ENCODE data around the gene TECPR2.
A peak's percentile ranks its signal among the peaks of the same experiment; 100 is the strongest.

TECPR2 gene

DNA sequence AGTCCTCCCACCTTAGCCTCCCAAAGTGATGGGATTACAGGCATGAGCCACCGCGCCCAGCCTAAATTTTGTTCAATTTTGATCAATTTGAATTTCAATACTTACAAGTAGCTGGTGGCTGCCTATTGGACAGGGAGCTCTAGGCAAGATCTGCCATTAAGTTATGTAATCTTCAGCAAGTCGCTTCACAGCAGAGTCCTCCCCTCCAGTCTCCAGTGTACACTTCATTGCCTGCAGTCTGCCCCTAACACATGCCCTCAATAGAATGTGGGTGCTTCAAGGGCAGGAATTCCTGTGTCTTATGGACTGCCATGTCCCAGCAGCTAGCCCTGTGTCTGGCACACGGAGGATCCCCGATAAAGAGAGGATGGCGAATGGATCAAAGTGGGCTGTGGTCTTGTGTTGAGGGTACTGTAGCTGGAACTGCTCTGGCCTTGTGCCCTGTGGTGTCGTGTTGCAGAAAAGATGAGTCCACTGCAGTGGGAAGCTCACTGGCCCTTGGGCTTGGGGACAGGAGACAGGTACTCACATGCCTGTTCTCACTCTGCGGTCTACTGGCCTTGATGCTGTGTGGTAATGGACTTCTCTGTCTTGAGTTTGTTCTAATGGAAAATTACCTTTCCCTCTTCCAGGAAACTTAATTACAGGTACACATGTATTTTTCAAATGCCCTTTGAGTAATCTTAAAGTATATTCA, 67.6 kb downstream of the TECPR2 start:
- no peak for DNase-seq

DNA sequence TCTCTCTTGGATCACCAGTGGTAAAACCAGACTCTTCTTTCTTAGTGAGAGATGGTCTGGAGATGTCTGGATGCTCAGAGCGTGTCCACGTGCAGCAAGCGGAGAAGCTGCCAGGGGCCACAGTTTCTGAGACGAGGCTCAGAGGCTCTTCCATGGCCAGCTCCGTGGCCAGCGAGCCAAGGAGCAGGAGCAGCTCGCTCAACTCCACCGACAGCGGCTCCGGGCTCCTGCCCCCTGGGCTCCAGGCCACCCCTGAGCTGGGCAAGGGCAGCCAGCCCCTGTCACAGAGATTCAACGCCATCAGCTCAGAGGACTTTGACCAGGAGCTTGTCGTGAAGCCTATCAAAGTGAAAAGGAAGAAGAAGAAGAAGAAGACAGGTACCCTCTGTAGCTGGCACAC, 69.0 kb downstream of the TECPR2 start:
- DNase-seq: no peak

DNA sequence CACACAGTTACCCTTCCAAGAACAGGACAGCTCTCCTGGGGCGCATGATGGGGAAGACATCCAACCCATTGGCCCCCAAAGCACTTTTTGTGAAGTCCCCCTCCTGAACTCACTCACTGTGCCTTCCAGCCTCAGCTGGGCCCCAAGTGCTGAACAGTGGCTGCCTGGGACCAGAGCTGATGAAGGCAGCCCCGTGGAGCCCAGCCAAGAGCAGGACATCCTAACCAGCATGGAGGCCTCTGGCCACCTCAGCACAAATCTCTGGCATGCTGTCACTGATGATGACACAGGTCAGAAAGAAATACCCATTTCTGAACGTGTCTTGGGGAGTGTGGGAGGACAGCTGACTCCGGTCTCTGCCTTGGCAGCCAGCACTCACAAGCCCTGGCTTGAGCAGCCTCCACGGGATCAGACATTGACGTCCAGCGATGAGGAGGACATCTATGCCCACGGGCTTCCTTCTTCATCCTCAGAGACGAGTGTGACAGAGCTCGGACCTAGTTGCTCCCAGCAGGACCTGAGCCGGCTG, 72.0 kb downstream of the TECPR2 start:
- DNase-seq: no peak

DNA sequence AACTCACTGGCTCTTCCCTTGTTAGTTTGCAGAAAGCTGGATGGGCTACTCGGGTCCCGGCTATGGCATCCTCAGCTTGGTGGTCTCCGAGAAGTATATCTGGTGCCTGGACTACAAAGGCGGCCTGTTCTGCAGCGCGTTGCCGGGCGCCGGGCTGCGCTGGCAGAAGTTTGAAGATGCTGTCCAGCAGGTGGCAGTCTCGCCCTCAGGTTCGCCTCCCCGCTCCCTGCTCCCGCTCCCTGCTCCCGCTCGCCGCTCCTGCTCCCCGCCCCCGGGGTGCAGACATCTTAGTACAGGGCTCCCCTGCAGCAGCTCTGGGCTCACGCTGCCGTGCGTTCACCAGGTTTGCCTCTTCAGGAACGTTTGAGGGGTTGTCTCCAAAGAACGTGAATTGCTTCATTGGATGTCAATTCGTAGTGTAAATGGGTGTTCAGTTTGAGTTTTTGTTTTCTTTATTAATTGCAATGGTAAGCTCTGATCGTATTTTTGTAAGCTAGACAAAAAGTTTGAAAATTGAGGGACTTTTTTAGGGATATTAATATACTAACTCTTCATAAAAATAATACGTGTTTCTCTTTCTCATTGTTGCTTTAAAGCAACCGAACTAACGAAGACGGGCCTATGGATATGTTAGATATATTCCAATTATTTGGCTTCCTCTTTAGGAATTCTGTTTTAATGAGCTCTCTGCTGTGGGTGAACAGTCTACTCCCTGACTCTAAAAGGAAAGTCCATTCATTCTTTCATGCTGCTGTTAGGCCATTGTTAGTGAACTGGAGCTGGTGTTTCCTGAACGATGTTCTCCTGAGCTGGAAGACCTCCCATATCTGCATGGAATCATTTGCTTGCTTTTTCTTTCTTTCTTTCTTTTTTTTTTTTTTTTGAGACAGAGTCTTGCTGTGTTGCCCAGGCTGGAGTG, 75.5 kb downstream of the TECPR2 start:
- DNase-seq: peak; percentile 6 to 55 (median 32)

DNA sequence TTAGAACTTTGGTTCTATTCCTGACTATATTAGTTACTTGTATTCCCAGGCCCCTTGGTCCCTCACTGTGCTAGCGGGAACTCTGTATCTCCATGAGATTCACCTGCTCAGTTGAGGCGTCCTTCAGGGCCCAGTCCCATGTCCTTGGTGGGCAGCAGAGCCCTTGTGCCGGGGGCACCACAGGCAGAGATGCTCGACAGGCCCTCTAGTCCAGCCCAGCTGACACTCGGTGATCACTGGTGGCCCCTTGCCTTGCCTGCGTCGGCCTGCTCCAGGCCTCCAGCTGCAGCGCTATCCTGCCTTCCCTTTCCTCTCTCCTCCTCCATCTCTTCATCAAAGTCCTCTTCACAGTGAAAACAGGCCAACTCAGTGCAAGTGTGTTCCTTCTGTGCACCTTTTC, 76.8 kb downstream of the TECPR2 start:
- DNase-seq: no peak

DNA sequence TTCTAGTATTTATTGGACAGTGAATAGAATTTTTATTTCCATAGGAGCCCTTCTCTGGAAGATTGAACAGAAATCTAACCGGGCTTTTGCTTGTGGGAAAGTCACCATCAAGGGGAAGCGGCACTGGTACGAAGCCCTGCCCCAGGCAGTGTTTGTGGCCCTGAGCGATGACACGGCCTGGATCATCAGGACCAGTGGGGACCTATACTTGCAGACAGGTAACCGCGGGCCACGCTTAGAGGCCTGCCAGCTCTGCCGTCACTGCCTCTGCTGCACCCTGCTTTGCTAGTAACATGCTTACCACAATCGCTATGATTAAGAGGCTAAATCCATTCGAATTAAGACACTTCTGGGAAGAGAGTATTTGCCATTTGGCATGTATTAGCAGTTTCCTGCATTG, 77.7 kb downstream of the TECPR2 start:
- no peak for DNase-seq

DNA sequence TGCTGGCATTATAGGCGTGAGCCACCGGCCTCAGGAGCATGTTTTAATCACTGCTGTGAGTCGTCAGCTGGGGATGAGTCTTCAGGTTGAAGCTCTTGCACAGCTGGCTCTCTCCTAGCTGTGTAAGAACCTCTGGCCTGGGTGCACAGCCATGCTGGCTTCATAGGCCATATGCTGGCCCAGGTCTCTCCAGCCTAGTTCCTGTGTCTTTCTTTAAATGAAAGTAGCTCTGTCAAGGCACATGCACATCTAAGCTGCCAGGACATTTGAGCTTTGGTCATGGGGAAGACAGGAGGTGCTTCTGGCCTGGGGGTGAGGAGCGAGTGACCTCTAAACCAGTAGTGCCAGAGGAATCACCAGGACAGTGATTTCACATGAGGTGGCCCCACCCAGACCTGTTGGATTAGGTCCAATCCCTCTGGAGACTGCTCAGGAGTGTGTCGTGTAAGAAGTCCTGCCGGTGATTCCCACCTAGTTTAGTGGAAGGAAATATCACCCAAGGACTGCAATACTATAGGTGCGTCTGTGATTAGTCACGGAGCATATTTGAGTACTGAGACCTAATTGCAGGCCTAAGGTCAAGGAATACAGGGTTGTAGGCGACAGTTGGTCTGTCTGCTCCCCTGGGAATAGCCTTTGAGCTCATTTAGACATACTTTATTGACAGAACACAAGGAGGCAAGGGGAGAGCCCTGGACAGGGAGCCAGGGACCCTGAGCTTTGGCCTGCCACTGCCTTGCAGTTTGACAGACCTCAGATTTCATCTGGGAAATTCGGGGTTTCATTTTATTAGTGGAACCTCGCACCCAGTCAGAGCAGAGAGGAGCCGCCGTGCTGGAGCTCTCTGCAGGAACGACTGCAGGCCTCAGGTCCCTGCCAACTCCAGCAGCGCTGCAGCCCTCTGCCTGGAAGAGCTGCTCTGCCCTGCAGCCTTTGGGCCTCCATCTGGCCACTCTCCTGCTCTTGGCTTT, 79.8 kb downstream of the TECPR2 start:
- DNase-seq: no peak

DNA sequence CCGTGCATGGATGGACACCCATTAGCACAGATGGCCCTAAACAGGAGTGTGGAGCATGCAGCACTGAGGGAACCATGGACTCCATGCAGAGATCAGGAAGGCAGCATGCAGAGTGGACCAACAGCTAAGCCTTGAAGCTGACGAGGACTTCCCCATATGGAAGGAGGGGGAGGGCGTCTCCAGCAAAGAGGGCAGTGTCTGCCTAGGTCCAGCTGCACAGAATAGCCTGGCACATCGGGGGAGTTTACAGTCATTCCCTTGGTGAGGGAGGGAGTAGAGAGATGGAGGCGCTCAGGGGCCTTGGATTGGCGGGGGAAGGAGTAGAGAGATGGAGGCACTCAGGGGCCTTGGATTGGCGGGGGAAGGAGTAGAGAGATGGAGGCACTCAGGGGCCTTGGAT, 82.3 kb downstream of the TECPR2 start:
- no peak for DNase-seq

DNA sequence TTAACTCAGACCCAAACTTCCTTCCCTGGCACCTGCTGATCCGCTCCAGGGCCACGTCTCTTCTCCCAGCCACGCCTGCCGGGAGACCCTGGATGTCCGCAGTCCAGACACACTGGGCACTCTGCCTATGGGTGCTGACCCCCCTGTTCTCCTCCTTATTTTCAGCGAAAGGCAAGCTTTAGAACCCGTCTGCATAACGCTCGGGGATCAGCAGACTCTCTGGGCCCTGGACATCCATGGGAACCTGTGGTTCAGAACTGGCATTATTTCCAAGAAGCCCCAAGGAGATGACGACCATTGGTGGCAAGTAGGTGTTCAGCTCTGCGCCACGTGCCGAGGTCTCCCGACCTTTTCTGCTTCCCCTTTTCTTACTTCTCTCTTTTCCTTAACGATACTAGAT, 82.9 kb downstream of the TECPR2 start:
- no peak for DNase-seq

DNA sequence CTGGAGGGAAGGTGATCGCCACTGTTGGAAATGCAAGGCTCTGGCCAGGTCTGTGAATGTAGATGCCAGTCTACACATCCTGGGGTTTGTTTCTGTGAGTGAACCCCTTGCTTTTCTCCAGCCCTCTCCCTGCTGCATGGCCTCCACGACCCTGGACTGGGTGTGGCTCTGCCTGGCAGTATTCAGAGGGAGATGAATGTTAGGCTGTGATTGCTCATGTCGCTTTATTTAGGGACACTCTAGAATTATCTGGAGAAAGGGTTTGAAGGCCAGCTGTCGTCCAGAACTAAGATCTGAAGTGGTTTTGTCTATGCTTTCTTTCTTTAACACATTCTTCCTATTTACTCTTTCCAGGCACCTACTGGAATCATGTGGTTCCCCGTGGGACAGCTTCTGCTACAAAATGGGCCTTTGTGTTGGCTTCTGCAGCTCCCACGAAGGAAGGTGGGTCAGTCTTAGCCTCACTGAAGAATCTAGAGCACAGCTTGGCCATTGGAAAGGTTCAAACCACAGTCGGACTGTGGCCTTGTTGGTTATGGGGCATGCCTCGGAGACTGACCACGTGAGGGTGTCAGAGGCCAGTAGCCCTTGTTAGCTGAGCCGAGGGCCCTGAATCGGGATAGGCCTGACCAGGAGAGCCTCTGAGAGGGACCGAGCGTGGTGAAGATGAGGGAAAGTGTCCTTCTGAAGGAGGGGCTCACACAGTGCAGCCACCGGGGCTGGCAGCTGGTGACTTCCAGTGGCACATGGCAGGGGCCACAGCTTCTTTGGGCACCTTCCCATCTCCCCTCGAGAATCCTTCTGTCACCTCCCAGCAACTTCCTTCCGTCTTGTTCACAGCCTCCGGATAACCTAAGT, 87.7 kb downstream of the TECPR2 start:
- no peak for DNase-seq

DNA sequence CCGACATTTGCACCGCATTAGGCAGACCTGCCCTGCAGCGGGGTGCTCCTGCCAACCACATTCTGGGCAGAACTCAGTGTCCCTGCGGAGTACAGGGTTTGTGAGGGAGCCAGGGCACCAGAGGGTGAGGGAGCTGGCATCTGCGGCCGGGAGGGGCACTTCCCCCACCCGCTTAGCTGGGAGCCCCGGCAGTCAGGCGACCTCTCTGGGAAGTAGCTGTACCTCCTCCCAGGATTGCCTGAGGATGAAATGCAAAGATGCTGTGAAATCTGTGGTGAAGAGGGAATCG, 88.3 kb downstream of the TECPR2 start:
- no peak for DNase-seq

DNA sequence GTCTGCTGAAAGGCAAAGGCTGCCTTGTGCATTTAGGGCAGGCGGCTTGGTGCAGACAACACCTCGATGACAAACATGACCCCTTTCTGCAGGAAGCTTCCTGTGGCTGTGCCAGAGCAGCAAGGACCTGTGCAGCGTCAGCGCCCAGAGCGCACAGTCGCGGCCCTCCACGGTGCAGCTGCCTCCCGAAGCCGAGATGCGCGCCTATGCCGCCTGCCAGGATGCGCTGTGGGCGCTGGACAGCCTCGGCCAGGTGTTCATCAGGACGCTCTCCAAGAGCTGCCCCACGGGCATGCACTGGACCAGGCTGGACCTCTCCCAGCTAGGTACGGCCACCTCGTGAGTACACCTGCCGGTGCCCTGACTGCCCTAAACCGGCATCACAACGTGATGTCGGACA, 89.6 kb downstream of the TECPR2 start:
- DNase-seq: no peak

DNA sequence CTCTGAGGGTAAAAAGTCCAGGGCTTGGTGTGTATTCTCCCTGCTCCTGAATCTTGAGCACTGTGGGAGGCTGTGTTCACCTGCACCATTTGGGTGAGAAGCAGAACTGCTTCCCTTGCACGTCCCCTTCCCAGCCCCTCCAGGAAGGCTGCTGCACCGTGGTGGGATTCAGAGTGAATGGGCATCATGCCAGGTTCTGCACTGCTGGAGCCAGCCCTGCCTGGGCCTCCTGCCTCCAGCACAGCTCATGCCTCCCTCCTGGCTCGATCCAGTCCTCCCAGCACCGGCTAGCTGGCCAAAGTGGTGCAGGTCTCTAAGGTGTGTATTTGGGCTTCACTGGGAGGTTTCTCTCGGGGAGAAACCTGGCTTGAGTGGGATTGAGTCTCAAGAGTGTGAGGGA, 92.0 kb downstream of the TECPR2 start:
- DNase-seq: no peak

DNA sequence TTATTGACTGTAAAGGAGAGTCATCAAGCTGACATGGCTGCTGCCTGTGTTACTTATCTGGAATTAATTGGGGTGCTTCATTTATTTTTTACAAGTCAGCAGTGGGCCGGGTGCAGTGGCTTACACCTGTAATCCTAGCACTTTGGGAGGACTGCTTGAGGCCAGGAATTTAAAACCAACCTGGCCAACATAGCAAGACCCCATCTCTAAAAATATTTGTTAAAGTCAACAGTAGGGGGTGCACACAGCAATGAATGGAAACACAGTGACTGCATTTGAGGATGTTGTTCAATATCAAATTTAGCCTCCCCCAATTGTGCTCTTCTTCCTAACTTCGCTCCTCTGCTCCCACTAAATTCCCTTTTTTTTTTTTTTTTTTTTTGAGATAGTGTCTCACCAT, 94.8 kb downstream of the TECPR2 start:
- DNase-seq: no peak

DNA sequence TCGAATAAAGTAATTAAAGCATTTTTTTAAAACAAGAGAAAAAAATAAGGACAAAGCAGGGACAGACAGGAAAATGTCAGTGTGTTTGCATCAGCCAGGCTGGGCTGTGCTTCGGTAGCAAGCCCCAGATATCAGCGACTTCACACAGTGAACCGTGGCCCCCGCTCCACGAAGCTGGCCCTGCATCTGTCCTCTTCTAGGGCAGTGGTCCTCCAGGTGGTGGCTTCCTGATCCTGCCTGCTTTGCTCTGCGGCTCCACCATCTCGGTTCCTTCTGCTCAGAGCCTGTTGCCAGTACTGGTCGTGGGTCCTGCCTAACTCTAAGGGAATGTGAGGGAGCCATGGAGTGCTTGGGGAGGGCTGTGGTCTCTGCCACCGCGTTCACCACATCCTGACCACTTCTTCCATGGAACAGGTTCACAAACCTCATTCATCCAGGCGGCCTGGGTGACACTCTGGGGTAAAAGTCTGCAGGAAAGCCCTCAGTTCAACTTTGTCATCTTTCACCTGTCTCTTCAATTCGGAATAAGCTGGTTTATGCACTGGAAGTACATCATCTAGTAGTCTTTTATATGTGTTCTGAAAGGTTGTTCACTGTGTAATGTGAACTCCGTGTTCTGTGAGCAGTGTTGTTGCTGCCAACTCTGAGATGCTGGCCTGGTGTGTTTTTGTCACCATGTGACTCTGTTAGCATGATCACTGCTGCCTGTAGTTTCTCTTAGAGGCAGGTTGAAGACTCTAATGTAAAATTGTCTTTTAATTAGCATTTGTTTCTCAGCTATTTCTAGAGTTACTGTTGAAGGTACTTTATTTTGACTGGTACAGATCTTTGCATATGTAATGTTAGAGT, 99.0 kb downstream of the TECPR2 start:
- no peak for DNase-seq

DNA sequence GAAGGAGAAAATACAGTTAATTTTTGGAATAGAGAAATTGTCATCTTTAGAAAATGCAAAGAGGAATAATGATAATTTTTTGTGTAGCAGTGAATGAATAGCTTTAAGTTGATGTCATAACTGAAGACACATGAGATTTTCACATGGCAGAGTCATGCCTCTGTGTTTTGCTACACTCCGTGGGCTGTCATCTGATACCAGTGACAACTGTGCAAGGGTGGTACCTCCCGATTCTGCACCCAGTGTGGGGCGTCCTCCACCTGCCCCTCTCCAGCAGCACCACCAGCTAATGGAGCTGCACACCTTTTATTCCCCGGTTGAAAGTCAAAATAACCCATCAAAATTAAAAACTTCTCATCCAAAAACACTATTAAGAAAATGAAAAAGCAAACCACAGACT, 99.7 kb downstream of the TECPR2 start:
- DNase-seq: no peak

DNA sequence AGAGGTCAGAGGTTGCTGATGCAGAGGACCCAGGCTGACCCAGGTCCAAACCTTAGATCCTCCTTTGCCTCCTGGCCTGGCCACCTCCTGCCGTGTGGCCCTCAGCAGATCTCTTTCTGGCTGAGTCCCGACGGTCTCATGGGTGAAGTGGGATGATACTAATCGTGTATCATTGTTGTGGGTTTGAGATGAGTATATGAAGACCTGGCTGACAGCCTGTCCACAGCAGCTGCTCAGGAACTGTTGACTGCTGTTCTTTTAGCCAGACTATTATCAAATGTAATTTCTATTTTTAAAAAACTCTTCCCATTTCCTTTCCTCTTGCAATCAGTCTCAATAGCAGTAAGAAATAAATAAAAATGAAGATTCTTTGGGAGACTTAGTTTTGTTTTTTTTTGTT, 101.3 kb downstream of the TECPR2 start:
- no peak for DNase-seq

DNA sequence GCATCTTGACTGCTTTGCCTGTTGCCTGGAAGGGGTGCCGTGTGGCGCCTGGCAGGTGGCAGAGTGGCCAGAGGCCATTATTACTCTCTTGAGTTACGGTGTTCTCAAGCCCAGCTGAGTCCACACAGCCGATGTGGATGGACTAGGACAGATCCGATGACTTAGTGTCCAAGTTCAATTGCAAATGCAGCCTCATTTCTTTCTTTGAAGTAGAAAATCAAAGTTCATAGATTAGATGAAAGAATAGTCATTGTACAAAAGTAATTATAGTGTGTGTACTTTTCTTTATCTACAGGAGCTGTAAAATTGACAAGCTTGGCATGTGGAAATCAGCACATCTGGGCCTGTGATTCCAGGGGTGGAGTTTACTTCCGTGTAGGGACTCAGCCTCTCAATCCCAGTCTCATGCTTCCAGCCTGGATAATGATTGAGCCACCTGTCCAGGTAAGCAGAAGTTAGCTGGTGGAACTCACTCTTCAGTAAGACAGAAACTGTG, 102.2 kb downstream of the TECPR2 start:
- DNase-seq: no peak

DNA sequence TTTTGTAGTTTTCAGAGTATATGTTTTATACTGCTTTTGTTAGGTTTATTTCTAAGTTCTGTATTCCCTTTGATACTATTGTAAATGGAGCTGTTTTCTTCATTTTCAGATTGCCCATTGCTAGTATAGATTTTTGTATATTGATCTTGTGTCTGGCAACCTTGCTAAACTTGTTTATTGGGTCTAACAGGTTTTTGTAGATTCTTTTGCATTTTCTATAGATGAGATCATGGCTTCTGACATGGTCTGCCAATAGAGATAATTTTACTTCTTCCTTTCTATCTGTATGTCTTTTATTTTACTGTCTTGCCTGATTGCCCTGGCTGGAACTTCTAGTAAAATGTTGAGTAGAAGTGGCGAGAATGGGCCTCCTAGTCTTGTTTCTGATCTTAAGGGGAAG, 106.5 kb downstream of the TECPR2 start:
- no peak for DNase-seq

DNA sequence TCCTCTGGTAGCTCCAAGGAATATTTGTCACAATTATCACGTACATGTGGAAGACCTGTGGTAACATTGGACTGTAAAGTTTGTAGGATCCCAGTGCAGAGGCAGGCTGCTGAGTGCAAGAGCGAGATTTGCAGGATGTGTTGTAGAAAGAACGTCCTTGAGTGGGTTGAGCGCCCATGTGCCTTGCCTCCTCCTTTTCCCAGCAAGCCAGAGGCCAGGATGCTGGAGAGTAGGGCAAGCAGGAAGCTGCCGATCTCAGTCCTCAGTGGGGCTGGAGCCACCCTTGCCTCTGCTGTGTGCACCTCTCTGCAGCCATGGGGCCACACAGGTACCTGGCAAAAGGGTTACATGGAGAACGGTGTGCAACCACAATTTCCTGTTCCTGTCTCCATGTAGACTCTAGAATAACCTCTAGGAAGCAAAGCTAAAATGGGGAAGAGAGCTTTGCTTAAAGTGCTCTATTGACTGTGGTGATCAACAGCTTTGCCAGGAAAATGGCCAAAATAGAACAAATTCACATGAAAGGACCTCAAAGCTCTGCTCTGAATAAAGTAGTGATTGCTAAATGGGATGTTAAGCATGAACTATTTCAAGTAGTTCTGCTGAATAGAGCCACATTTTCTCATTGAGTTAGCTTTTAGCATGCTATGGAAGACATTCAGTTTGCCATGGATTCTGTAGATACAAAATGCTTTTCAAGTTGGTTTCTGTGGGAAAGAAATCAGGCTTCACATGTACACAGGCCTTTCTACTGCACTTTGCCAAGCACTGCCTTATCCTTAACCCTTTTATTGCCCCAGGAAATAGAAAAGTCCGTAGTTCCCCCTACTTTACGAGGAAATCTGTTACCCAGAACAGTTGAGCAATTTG, 109.4 kb downstream of the TECPR2 start:
- DNase-seq: no peak

Measured in activated naive CD4-positive, alpha-beta T cell (primary cell).